ENCODE data around the gene TNNT3.

The TNNT3 gene

GRCh38 chr11:1943576-1943975, 24.1 kb downstream of the TNNT3 start:
- no peaks in the 10 kb centered on the region for H3K9me3 ChIP-seq (ENCODE audit: low read length)
- H2AFZ ChIP-seq (ENCODE audit: low read depth, low read length): no peak overlapping the region
- no peaks in the 10 kb centered on the region for H3K36me3 ChIP-seq (ENCODE audit: insufficient read depth, low read length)
- H3K4me3 ChIP-seq (ENCODE audit: low read length): no peak overlapping the region
- H3K27me3 ChIP-seq (ENCODE audit: insufficient read depth, low read length): no peaks in the 10 kb centered on the region
- no peaks in the 10 kb centered on the region for H3K4me1 ChIP-seq (ENCODE audit: insufficient read depth, low read length)

- Histone ChIP-seq H3K36me3 (ENCODE audit: insufficient read depth, low read length) (no peaks in the 10 kb centered on the region), H3K4me1 (ENCODE audit: insufficient read depth, low read length) (no peaks in the 10 kb centered on the region), H3K4me3 (ENCODE audit: low read length) (no peak overlapping the region), H3K27me3 (ENCODE audit: insufficient read depth, low read length) (no peaks in the 10 kb centered on the region), H2AFZ (ENCODE audit: low read depth, low read length) (no peak overlapping the region), H3K9me3 (ENCODE audit: low read length) (no peaks in the 10 kb centered on the region)
Measured at GRCh38 chr11:1943977-1944376, 24.5 kb downstream of the TNNT3 start.

GRCh38 chr11:1946812-1947484, 27.4 kb downstream of the TNNT3 start, which contains the start of gene MRPL23:
Gene MRPL23, plus strand, starts transcription at chr11:1947332. Its CDS starts 31 bp downstream, at chr11:1947363.
- Histone ChIP-seq H3K9me3 (ENCODE audit: low read length) (no peaks in the 10 kb centered on the region), H3K4me3 (ENCODE audit: low read length) (no peak within 1 kb of the TSS), H2AFZ (ENCODE audit: low read depth, low read length) (no peak within 1 kb of the TSS), H3K27me3 (ENCODE audit: insufficient read depth, low read length) (no peaks in the 10 kb centered on the region), H3K4me1 (ENCODE audit: insufficient read depth, low read length) (no peaks in the 10 kb centered on the region), H3K36me3 (ENCODE audit: insufficient read depth, low read length) (no peaks in the 10 kb centered on the region)

- no peaks in the 10 kb centered on the region for H3K9me3 ChIP-seq (ENCODE audit: low read length)
- H3K27me3 ChIP-seq (ENCODE audit: insufficient read depth, low read length): no peaks in the 10 kb centered on the region
- H3K4me1 ChIP-seq (ENCODE audit: insufficient read depth, low read length): no peaks in the 10 kb centered on the region
- H3K4me3 ChIP-seq (ENCODE audit: low read length): no peak overlapping the region
- no peak overlapping the region for H2AFZ ChIP-seq (ENCODE audit: low read depth, low read length)
- H3K36me3 ChIP-seq (ENCODE audit: insufficient read depth, low read length): no peaks in the 10 kb centered on the region
Measured at GRCh38 chr11:1947592-1948237, 28.2 kb downstream of the TNNT3 start.

GRCh38 chr11:1948389-1948788, 28.9 kb downstream of the TNNT3 start:
- Histone ChIP-seq H3K27me3 (ENCODE audit: insufficient read depth, low read length) (no peaks in the 10 kb centered on the region), H3K4me1 (ENCODE audit: insufficient read depth, low read length) (no peaks in the 10 kb centered on the region), H3K4me3 (ENCODE audit: low read length) (no peak overlapping the region), H2AFZ (ENCODE audit: low read depth, low read length) (no peak overlapping the region), H3K9me3 (ENCODE audit: low read length) (no peaks in the 10 kb centered on the region), H3K36me3 (ENCODE audit: insufficient read depth, low read length) (no peaks in the 10 kb centered on the region)

GRCh38 chr11:1949302-1949701, 29.8 kb downstream of the TNNT3 start:
- no peak overlapping the region for H2AFZ ChIP-seq (ENCODE audit: low read depth, low read length)
- H3K4me1 ChIP-seq (ENCODE audit: insufficient read depth, low read length): no peaks in the 10 kb centered on the region
- no peaks in the 10 kb centered on the region for H3K36me3 ChIP-seq (ENCODE audit: insufficient read depth, low read length)
- no peaks in the 10 kb centered on the region for H3K27me3 ChIP-seq (ENCODE audit: insufficient read depth, low read length)
- H3K9me3 ChIP-seq (ENCODE audit: low read length): no peaks in the 10 kb centered on the region
- H3K4me3 ChIP-seq (ENCODE audit: low read length): no peak overlapping the region

GRCh38 chr11:1949922-1950321, 30.4 kb downstream of the TNNT3 start:
- Histone ChIP-seq H2AFZ (ENCODE audit: low read depth, low read length) (no peak overlapping the region), H3K27me3 (ENCODE audit: insufficient read depth, low read length) (no peaks in the 10 kb centered on the region), H3K4me3 (ENCODE audit: low read length) (no peak overlapping the region), H3K36me3 (ENCODE audit: insufficient read depth, low read length) (no peaks in the 10 kb centered on the region), H3K4me1 (ENCODE audit: insufficient read depth, low read length) (no peaks in the 10 kb centered on the region), H3K9me3 (ENCODE audit: low read length) (no peaks in the 10 kb centered on the region)

- Histone ChIP-seq H2AFZ (ENCODE audit: low read depth, low read length) (no peak overlapping the region), H3K4me1 (ENCODE audit: insufficient read depth, low read length) (no peaks in the 10 kb centered on the region), H3K9me3 (ENCODE audit: low read length) (no peaks in the 10 kb centered on the region), H3K4me3 (ENCODE audit: low read length) (no peak overlapping the region), H3K36me3 (ENCODE audit: insufficient read depth, low read length) (no peaks in the 10 kb centered on the region), H3K27me3 (ENCODE audit: insufficient read depth, low read length) (no peaks in the 10 kb centered on the region)
Measured at GRCh38 chr11:1952806-1953482, 33.4 kb downstream of the TNNT3 start.

- no peak overlapping the region for H3K4me3 ChIP-seq (ENCODE audit: low read length)
- no peak overlapping the region for H2AFZ ChIP-seq (ENCODE audit: low read depth, low read length)
- no peaks in the 10 kb centered on the region for H3K27me3 ChIP-seq (ENCODE audit: insufficient read depth, low read length)
- no peaks in the 10 kb centered on the region for H3K4me1 ChIP-seq (ENCODE audit: insufficient read depth, low read length)
- no peaks in the 10 kb centered on the region for H3K36me3 ChIP-seq (ENCODE audit: insufficient read depth, low read length)
- H3K9me3 ChIP-seq (ENCODE audit: low read length): no peaks in the 10 kb centered on the region
Measured at GRCh38 chr11:1953489-1954266, 34.2 kb downstream of the TNNT3 start.

GRCh38 chr11:1958367-1958766, 38.9 kb downstream of the TNNT3 start:
- Histone ChIP-seq H3K9me3 (ENCODE audit: low read length) (no peaks in the 10 kb centered on the region), H3K36me3 (ENCODE audit: insufficient read depth, low read length) (no peaks in the 10 kb centered on the region), H3K4me3 (ENCODE audit: low read length) (no peak overlapping the region), H3K27me3 (ENCODE audit: insufficient read depth, low read length) (no peaks in the 10 kb centered on the region), H3K4me1 (ENCODE audit: insufficient read depth, low read length) (no peaks in the 10 kb centered on the region), H2AFZ (ENCODE audit: low read depth, low read length) (no peak overlapping the region)

- H3K4me1 ChIP-seq (ENCODE audit: insufficient read depth, low read length): no peaks in the 10 kb centered on the region
- H3K27me3 ChIP-seq (ENCODE audit: insufficient read depth, low read length): no peaks in the 10 kb centered on the region
- H2AFZ ChIP-seq (ENCODE audit: low read depth, low read length): no peak overlapping the region
- no peak overlapping the region for H3K4me3 ChIP-seq (ENCODE audit: low read length)
- H3K36me3 ChIP-seq (ENCODE audit: insufficient read depth, low read length): no peaks in the 10 kb centered on the region
- H3K9me3 ChIP-seq (ENCODE audit: low read length): no peaks in the 10 kb centered on the region
Measured at GRCh38 chr11:1959786-1960185, 40.3 kb downstream of the TNNT3 start.

GRCh38 chr11:1963864-1964263, 44.4 kb downstream of the TNNT3 start:
- H3K4me1 ChIP-seq (ENCODE audit: insufficient read depth, low read length): no peaks in the 10 kb centered on the region
- no peaks in the 10 kb centered on the region for H3K27me3 ChIP-seq (ENCODE audit: insufficient read depth, low read length)
- H3K36me3 ChIP-seq (ENCODE audit: insufficient read depth, low read length): no peaks in the 10 kb centered on the region
- no peak overlapping the region for H2AFZ ChIP-seq (ENCODE audit: low read depth, low read length)
- H3K9me3 ChIP-seq (ENCODE audit: low read length): no peaks in the 10 kb centered on the region
- H3K4me3 ChIP-seq (ENCODE audit: low read length): no peak overlapping the region

- H3K9me3 ChIP-seq (ENCODE audit: low read length): no peaks in the 10 kb centered on the region
- no peaks in the 10 kb centered on the region for H3K36me3 ChIP-seq (ENCODE audit: insufficient read depth, low read length)
- H3K4me3 ChIP-seq (ENCODE audit: low read length): no peak overlapping the region
- no peaks in the 10 kb centered on the region for H3K4me1 ChIP-seq (ENCODE audit: insufficient read depth, low read length)
- H3K27me3 ChIP-seq (ENCODE audit: insufficient read depth, low read length): no peaks in the 10 kb centered on the region
- H2AFZ ChIP-seq (ENCODE audit: low read depth, low read length): no peak overlapping the region
Measured at GRCh38 chr11:1964348-1964747, 44.8 kb downstream of the TNNT3 start.
